PFSK-1 (cell line): ENCODE data around the gene NFKBIZ.

ENCODE experiments used
- FOXP2 ChIP-seq: optimal IDR thresholded peaks from 2 replicates; pipeline ENCODE3; 2011; ENCODE audit warnings: borderline replicate concordance, control low read depth, inconsistent platforms; ENCODE audit not compliant: insufficient read depth; ENCODE audit errors: extremely low read length, extremely low read depth
- POLR2AphosphoS5 ChIP-seq: IDR thresholded peaks from 2 replicates; pipeline ENCODE4 v1.6.1; 2012; ENCODE audit warnings: low read depth, mild to moderate bottlenecking, control low read depth, low read length, moderate library complexity
- REST ChIP-seq, 2 experiments: IDR thresholded peaks; 2 replicates each; pipeline versions ENCODE4 v1.6.1 to v1.8.0; 2011 to 2012; ENCODE audit warnings: low read depth in 2 of 2, low read length in 2 of 2, control low read depth in 1 of 2, inconsistent platforms in 1 of 2, mild to moderate bottlenecking in 1 of 2, moderate library complexity in 1 of 2; ENCODE audit not compliant: insufficient read depth in 1 of 2
- SIN3A ChIP-seq: IDR thresholded peaks from 2 replicates; pipeline ENCODE4 v1.6.1; 2012; ENCODE audit warnings: mild to moderate bottlenecking, low read length, moderate library complexity, borderline replicate concordance; ENCODE audit not compliant: insufficient read depth
- TAF1 ChIP-seq: IDR thresholded peaks from 2 replicates; pipeline ENCODE4 v1.6.1; 2012; ENCODE audit warnings: low read length, control low read depth, borderline replicate concordance; ENCODE audit not compliant: insufficient read depth

Gene NFKBIZ

GRCh38 chr3:101867996-101868395, 18.7 kb downstream of the NFKBIZ start:
- no peak for TF ChIP-seq TAF1
- no peak for TF ChIP-seq FOXP2
- TF ChIP-seq POLR2AphosphoS5: no peak
- TF ChIP-seq SIN3A: no peak
- no peak for TF ChIP-seq REST (IDR thresholded peaks at IDR 0.05; ENCODE audit: insufficient read depth in 1 of 2, low read depth in 2 of 2, low read length in 2 of 2)

- TF ChIP-seq FOXP2 (no peak), TAF1 (no peak), POLR2AphosphoS5 (no peak), REST (IDR thresholded peaks at IDR 0.05; ENCODE audit: insufficient read depth in 1 of 2, low read depth in 2 of 2, low read length in 2 of 2) (no peak), SIN3A (no peak)
These were observed 19.5 kb downstream of the NFKBIZ start for GRCh38 chr3:101868534-101869464.

GRCh38 chr3:101870138-101870537, 20.8 kb downstream of the NFKBIZ start:
- TF ChIP-seq SIN3A (no peak), POLR2AphosphoS5 (no peak), TAF1 (no peak), FOXP2 (no peak), REST (IDR thresholded peaks at IDR 0.05; ENCODE audit: insufficient read depth in 1 of 2, low read depth in 2 of 2, low read length in 2 of 2) (no peak)

GRCh38 chr3:101873619-101874018, 24.3 kb downstream of the NFKBIZ start:
- TF ChIP-seq TAF1 (no peak), POLR2AphosphoS5 (no peak), FOXP2 (no peak), SIN3A (no peak), REST (IDR thresholded peaks at IDR 0.05; ENCODE audit: insufficient read depth in 1 of 2, low read depth in 2 of 2, low read length in 2 of 2) (no peak)

GRCh38 chr3:101876142-101876541, 26.8 kb downstream of the NFKBIZ start:
- TF ChIP-seq REST (IDR thresholded peaks at IDR 0.05; ENCODE audit: insufficient read depth in 1 of 2, low read depth in 2 of 2, low read length in 2 of 2): no peak
- no peak for TF ChIP-seq POLR2AphosphoS5
- no peak for TF ChIP-seq FOXP2
- TF ChIP-seq SIN3A: no peak
- no peak for TF ChIP-seq TAF1
